ENCODE results near the gene PTGR2.

PTGR2 gene

DNA sequence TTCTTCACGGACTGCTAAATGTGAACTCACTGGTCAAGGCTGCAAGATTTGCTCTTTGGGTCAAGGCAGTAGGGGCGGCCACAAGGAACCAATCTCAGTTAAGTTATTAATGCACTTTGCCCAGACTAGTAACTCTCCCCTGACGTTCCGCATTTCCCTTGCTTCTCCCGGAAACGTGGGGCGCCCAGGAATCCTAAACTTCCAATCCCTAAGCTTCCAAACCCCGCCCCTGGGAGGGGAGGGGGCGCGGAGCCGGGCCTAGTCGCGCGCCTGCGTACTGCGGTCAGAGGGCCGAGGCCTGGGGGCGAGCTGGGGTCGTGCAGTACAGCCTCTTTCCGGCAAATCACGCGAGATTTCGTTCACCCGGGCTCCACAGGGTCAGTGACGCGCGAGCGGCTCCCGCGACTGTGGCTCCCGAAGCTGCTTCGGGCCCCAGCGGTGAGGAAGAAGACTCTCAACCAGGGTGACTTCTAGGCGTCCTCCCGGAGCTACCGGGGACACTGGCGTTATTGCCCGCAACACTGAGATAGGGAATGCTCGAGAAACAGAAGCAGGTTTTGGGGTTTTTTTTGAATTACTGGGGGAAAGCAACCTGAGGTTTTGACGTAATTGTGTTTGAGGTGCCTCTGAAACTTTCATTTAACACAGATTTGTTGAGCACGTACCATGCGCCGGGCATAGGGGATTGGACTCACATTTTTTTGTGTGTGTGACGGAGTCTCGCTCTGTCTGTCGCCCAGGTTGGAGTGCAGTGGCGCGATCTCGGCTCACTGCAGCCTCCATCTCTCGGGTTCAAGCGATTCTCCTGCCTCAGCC, at the start of gene PTGR2:
TSS of gene PTGR2 (plus strand) at position 265 of the 816 bp plus-strand sequence. CDS start 7,032 bp downstream, outside the sequence.
- TF ChIP-seq EZH2 (IDR thresholded peaks at IDR 0.05) (no peak), FOXP2 (optimal IDR thresholded peaks at IDR 0.05; ENCODE audit: control extremely low read depth, extremely low read length, insufficient read depth) (peak; percentile 42), POLR2AphosphoS5 (IDR thresholded peaks at IDR 0.05; ENCODE audit: borderline replicate concordance, low read depth, low read length) (peak; percentile 92)
- peak within 1 kb of the TSS; percentile 98 for H3K4me3 ChIP-seq

DNA sequence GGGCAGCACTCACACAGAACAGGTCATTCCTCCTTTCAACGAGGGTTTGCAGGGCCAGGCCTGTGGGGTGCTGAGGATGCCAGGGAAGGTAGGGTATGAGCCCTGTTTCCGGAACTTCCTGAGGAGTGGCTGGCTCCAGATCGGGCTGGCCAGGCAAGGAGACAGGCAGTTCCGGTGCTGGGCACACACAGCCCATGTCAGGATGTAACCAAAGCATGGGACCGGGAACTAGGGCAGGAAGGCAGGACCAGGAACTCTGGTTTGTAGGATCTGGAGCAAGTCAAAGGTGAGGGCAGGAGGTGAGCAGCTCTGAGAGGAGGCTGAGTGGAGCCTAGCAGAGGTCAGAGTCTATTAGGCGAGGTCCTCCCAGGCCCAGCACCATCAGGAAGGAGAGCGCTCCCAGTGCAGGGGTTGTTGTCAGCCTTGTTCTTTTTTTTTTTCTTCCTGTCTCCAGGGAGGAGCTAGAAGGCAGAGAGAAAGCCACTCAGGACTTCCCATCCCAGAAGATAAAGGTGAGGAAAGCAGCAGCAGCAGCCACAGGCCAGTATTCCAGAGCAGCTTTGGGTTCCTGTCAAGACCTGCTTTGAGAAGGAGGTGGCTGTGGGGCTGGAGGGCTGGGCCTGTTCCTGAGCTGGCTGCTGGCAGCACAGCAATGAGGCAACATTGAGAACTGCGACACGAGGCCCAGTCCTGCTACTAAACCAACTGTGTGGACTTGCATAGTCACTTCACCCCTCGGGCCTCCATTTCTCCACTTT, 49.0 kb upstream of the PTGR2 start:
- no peak overlapping the region for H3K27ac ChIP-seq
- H3K9me3 ChIP-seq (ENCODE audit: low read depth, low read length): no peaks in the 10 kb centered on the region
- H3K4me3 ChIP-seq: no peak overlapping the region
- no peak for DNase-seq (ENCODE audit: low read depth, low spot score)
- no peak for TF ChIP-seq POLR2AphosphoS5 (IDR thresholded peaks at IDR 0.05; ENCODE audit: borderline replicate concordance, low read depth, low read length)
- H3K36me3 ChIP-seq (ENCODE audit: insufficient read depth, low read length): no peaks in the 10 kb centered on the region
- H3K9ac ChIP-seq (ENCODE audit: insufficient read length): no peak overlapping the region

More for the DNA sequence above, at the start of gene PTGR2:
- DNase-seq (ENCODE audit: low read depth, low spot score): peak; percentile 80
- Histone ChIP-seq H3K9ac (ENCODE audit: insufficient read length) (peak within 1 kb of the TSS; percentile 99), H3K36me3 (ENCODE audit: insufficient read depth, low read length) (no peaks in the 10 kb centered on the region), H3K27ac (peak within 1 kb of the TSS; percentile 93), H3K9me3 (ENCODE audit: low read depth, low read length) (no peaks in the 10 kb centered on the region)

DNA sequence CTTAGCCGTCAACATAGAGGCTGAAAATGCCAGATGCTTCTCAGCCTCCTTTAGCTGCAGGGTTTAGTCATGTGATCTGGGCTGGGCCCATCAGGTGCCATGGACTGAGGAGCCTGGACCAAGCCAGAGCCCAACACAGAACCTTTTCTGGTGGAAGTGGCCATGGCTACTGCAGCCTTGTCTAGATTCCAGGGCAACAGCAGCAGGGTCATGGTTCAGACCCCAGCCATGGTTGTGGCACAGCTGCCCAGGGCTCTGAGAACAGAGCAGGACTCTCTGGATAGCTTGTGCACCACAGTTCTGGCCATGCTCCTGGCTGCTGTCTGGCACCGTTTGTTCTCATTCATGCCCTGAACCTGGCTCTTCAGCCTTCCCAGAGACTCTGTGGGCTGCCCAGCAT, 47.0 kb upstream of the PTGR2 start:
- H3K4me3 ChIP-seq: no peak overlapping the region
- H3K9ac ChIP-seq (ENCODE audit: insufficient read length): no peak overlapping the region
- no peaks in the 10 kb centered on the region for H3K36me3 ChIP-seq (ENCODE audit: insufficient read depth, low read length)
- TF ChIP-seq POLR2AphosphoS5 (IDR thresholded peaks at IDR 0.05; ENCODE audit: borderline replicate concordance, low read depth, low read length): no peak
- no peak for TF ChIP-seq EZH2 (IDR thresholded peaks at IDR 0.05)
- no peak for TF ChIP-seq FOXP2 (optimal IDR thresholded peaks at IDR 0.05; ENCODE audit: control extremely low read depth, extremely low read length, insufficient read depth)
- DNase-seq (ENCODE audit: low read depth, low spot score): no peak
- no peaks in the 10 kb centered on the region for H3K9me3 ChIP-seq (ENCODE audit: low read depth, low read length)
- H3K27ac ChIP-seq: no peak overlapping the region

DNA sequence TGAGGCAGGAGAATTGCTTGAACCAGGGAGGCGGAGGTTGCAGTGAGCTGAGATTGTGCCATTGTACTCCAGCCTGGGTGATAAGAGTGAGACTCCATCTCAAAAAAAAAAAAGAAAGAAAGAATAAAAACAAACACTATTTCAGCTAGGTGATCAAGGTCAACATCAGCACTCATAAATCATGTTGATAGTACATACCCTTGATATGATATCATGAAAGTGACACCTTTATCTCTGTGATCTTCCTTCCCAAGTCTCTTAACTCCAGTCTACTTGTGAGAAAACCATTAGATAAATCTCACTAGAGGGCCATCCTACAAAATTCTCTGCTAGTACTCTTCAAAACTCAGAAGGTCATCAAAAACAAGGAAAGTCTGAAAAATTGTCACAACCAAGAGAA, 44.2 kb upstream of the PTGR2 start:
- no peak overlapping the region for H3K27ac ChIP-seq
- H3K4me3 ChIP-seq: no peak overlapping the region
- no peak for DNase-seq (ENCODE audit: low read depth, low spot score)
- H3K9me3 ChIP-seq (ENCODE audit: low read depth, low read length): no peaks in the 10 kb centered on the region
- no peaks in the 10 kb centered on the region for H3K36me3 ChIP-seq (ENCODE audit: insufficient read depth, low read length)
- H3K9ac ChIP-seq (ENCODE audit: insufficient read length): no peak overlapping the region
- TF ChIP-seq EZH2 (IDR thresholded peaks at IDR 0.05): no peak
- TF ChIP-seq POLR2AphosphoS5 (IDR thresholded peaks at IDR 0.05; ENCODE audit: borderline replicate concordance, low read depth, low read length): no peak
- TF ChIP-seq FOXP2 (optimal IDR thresholded peaks at IDR 0.05; ENCODE audit: control extremely low read depth, extremely low read length, insufficient read depth): no peak

- DNase-seq (ENCODE audit: low read depth, low spot score): no peak
- TF ChIP-seq EZH2 (IDR thresholded peaks at IDR 0.05): no peak
- TF ChIP-seq POLR2AphosphoS5 (IDR thresholded peaks at IDR 0.05; ENCODE audit: borderline replicate concordance, low read depth, low read length): no peak
- TF ChIP-seq FOXP2 (optimal IDR thresholded peaks at IDR 0.05; ENCODE audit: control extremely low read depth, extremely low read length, insufficient read depth): no peak
- Histone ChIP-seq H3K27ac (no peak overlapping the region), H3K36me3 (ENCODE audit: insufficient read depth, low read length) (no peaks in the 10 kb centered on the region), H3K9me3 (ENCODE audit: low read depth, low read length) (no peaks in the 10 kb centered on the region), H3K4me3 (no peak overlapping the region), H3K9ac (ENCODE audit: insufficient read length) (no peak overlapping the region)
These were observed 42.2 kb upstream of the PTGR2 start for GRCh38 chr14:73809391-73809790.

- TF ChIP-seq EZH2 (IDR thresholded peaks at IDR 0.05) (no peak), POLR2AphosphoS5 (IDR thresholded peaks at IDR 0.05; ENCODE audit: borderline replicate concordance, low read depth, low read length) (no peak), FOXP2 (optimal IDR thresholded peaks at IDR 0.05; ENCODE audit: control extremely low read depth, extremely low read length, insufficient read depth) (no peak)
- Histone ChIP-seq H3K4me3 (no peak overlapping the region), H3K9me3 (ENCODE audit: low read depth, low read length) (no peaks in the 10 kb centered on the region), H3K36me3 (ENCODE audit: insufficient read depth, low read length) (no peaks in the 10 kb centered on the region), H3K27ac (no peak overlapping the region), H3K9ac (ENCODE audit: insufficient read length) (no peak overlapping the region)
- no peak for DNase-seq (ENCODE audit: low read depth, low spot score)
These were observed 41.0 kb upstream of the PTGR2 start for GRCh38 chr14:73810478-73811163.

DNA sequence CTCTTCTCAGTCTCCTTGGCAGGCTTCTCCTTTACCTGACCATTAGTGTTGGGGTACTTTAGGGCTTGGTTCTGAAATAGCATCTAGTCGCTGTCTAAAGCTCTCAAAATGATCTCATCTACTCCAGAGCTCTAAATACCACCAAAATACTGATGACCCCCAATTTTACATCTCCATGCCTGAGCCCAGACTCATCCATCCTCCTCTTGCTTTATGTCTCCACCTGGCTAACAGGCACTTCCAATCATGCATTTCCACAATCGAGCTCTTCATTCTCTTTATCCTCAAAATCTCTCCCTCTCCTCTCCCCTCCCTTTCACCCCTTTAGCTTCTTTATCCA, 40.5 kb upstream of the PTGR2 start:
- TF ChIP-seq FOXP2 (optimal IDR thresholded peaks at IDR 0.05; ENCODE audit: control extremely low read depth, extremely low read length, insufficient read depth): no peak
- no peak for TF ChIP-seq POLR2AphosphoS5 (IDR thresholded peaks at IDR 0.05; ENCODE audit: borderline replicate concordance, low read depth, low read length)
- no peak for TF ChIP-seq EZH2 (IDR thresholded peaks at IDR 0.05)
- no peak for DNase-seq (ENCODE audit: low read depth, low spot score)
- no peak overlapping the region for H3K4me3 ChIP-seq
- no peak overlapping the region for H3K27ac ChIP-seq
- no peaks in the 10 kb centered on the region for H3K9me3 ChIP-seq (ENCODE audit: low read depth, low read length)
- no peak overlapping the region for H3K9ac ChIP-seq (ENCODE audit: insufficient read length)
- H3K36me3 ChIP-seq (ENCODE audit: insufficient read depth, low read length): no peaks in the 10 kb centered on the region

DNA sequence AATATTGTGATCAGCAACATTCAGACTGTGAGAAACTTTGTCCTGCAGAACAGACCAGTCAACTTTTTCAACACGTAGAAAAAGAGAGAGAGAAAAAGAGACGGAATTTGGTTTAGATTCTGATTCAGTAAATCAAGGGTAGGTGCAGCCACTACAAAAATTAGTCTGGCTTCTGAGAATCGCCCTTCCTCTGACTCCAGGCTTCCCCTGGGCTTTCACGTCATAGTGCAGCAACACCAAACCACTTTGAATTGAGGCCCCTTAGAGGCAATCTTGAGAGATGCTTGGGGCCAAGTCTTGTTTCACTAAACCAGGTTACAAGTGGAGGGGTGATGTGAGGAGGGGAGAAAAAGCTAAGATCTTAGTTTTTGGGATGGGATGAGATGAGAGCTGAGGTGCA, 37.5 kb upstream of the PTGR2 start:
- H3K27ac ChIP-seq: no peak overlapping the region
- H3K4me3 ChIP-seq: no peak overlapping the region
- TF ChIP-seq POLR2AphosphoS5 (IDR thresholded peaks at IDR 0.05; ENCODE audit: borderline replicate concordance, low read depth, low read length): no peak
- TF ChIP-seq FOXP2 (optimal IDR thresholded peaks at IDR 0.05; ENCODE audit: control extremely low read depth, extremely low read length, insufficient read depth): no peak
- TF ChIP-seq EZH2 (IDR thresholded peaks at IDR 0.05): no peak
- H3K9ac ChIP-seq (ENCODE audit: insufficient read length): no peak overlapping the region
- no peak for DNase-seq (ENCODE audit: low read depth, low spot score)
- H3K36me3 ChIP-seq (ENCODE audit: insufficient read depth, low read length): no peaks in the 10 kb centered on the region
- H3K9me3 ChIP-seq (ENCODE audit: low read depth, low read length): no peaks in the 10 kb centered on the region

Measured in SK-N-MC (cell line).